ENCODE results near the gene SCN9A.
"Not testable (repeated sequence)": the region's sequence is repeated elsewhere in the genome, so short reads cannot be mapped to it uniquely, and the experiment has no call there.

The SCN9A gene

GRCh38 chr2:166373951-166374350 is 1.8 kb downstream of the SCN9A start:
- DNase-seq, result no peak

- DNase-seq, result no peak
These were observed 2.2 kb downstream of the SCN9A start for GRCh38 chr2:166373539-166373938.

GRCh38 chr2:166373105-166373504 is 2.6 kb downstream of the SCN9A start:
- no peak for DNase-seq

- DNase-seq, result no peak
These were observed 3.7 kb downstream of the SCN9A start for GRCh38 chr2:166372046-166372445.

GRCh38 chr2:166365803-166366420 is 9.8 kb downstream of the SCN9A start:
- DNase-seq, result no peak

- no peak for DNase-seq
These were observed 10.5 kb downstream of the SCN9A start for GRCh38 chr2:166365239-166365638.

GRCh38 chr2:166364476-166365161 is 11.1 kb downstream of the SCN9A start:
- no peak for DNase-seq

- DNase-seq, result no peak
These were observed 14.2 kb downstream of the SCN9A start for GRCh38 chr2:166361351-166362153.

GRCh38 chr2:166360906-166361305 is 14.8 kb downstream of the SCN9A start:
- no peak for DNase-seq

- DNase-seq, result no peak
These were observed 15.3 kb downstream of the SCN9A start for GRCh38 chr2:166360426-166360825.

- not testable (repeated sequence) for DNase-seq
These were observed 17.8 kb downstream of the SCN9A start for GRCh38 chr2:166357950-166358321.

GRCh38 chr2:166357068-166357949 is 18.4 kb downstream of the SCN9A start:
- no peak for DNase-seq

GRCh38 chr2:166351319-166351718 is 24.4 kb downstream of the SCN9A start:
- no peak for DNase-seq

GRCh38 chr2:166350525-166350924 is 25.2 kb downstream of the SCN9A start:
- DNase-seq, result no peak

GRCh38 chr2:166344286-166345113 is 31.2 kb downstream of the SCN9A start:
- no peak for DNase-seq

GRCh38 chr2:166343467-166343866 is 32.3 kb downstream of the SCN9A start:
- DNase-seq, result no peak

GRCh38 chr2:166341426-166341825 is 34.3 kb downstream of the SCN9A start:
- DNase-seq, result no peak

GRCh38 chr2:166338831-166339339 is 36.9 kb downstream of the SCN9A start:
- no peak for DNase-seq

- DNase-seq, result no peak
These were observed 37.8 kb downstream of the SCN9A start for GRCh38 chr2:166337932-166338331.

- DNase-seq, result no peak
These were observed 40.5 kb downstream of the SCN9A start for GRCh38 chr2:166335284-166335683.

- no peak for DNase-seq
These were observed 40.9 kb downstream of the SCN9A start for GRCh38 chr2:166334805-166335204.

GRCh38 chr2:166333801-166334200 is 41.9 kb downstream of the SCN9A start:
- DNase-seq, result no peak
